ENCODE data around the gene HIPK2. TPM values are rescaled to one million over a fixed set of nuclear protein-coding genes. Genes with fewer than 3 reads are reported as not detected.
A peak's percentile ranks its signal among the peaks of the same experiment; 100 is the strongest.

Gene HIPK2
- total RNA-seq, 1 donor from 2014 or later: 27.6 TPM

DNA sequence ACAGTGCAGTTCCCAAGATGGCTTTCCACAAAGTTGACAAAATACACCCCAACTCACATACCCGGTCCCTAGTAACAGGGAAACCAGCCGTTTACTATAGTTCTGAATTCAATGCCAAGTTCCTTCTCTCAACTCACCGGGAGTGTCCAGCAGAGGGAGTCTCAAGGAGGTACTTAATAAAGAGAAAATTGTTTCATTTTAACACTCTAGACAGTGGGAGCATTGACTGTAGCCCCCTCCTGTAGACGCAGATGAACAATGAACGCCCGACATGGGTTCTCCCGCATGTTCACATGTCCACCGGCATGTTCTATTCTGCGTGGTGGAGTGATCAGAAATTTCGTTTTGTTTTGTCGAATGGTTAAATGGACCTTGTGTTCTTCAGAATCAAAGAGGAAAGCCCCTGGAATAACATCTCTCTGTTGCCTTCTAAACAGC is 1.9 kb downstream of the HIPK2 start:
- peak; percentile 43 for DNase-seq (ENCODE audit: low spot score)
- Mint-ChIP-seq H3K9me3 (no peaks in the 10 kb centered on the region), H3K27ac (peak overlapping the region; percentile 94), H3K4me1 (ENCODE audit: low read depth) (peaks cover 61% of the 10 kb centered on the region), H3K4me3 (ENCODE audit: low read depth) (peak overlapping the region; percentile 95), H3K27me3 (ENCODE audit: low read depth) (peaks cover 14% of the 10 kb centered on the region), H3K36me3 (ENCODE audit: low read depth) (peaks cover 24% of the 10 kb centered on the region)
- intact Hi-C loops (cut with micrococcal nuclease): loop anchor here (1.0 to 5.0 kb wide), 5 partner anchors 9 to 436 kb away; no protein-coding TSS in a partner anchor

DNA sequence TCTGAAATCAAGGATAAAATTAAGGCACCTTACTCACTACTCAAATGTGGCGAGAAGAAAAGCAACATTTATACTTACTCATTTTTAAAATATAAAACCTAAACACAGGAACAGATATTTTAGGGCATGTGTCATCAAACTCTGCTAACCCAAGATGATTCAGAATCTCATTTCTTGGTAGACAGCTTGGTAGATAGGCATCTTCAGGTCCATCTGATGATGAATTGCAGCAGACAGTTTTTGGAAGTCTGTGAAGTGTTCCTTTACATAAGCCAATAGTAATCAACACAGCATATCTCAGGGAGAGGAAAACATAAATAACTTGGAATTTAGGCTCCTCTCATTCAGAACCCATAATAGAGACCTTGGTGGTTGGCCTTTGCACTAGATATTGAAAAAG is 3.4 kb downstream of the HIPK2 start:
- Mint-ChIP-seq H3K4me3 (ENCODE audit: low read depth) (peak overlapping the region; percentile 37), H3K27ac (peak overlapping the region; percentile 65), H3K9me3 (no peaks in the 10 kb centered on the region), H3K4me1 (ENCODE audit: low read depth) (peaks cover 62% of the 10 kb centered on the region), H3K36me3 (ENCODE audit: low read depth) (peaks cover 30% of the 10 kb centered on the region), H3K27me3 (ENCODE audit: low read depth) (peaks cover 6% of the 10 kb centered on the region)
- no peak for DNase-seq (ENCODE audit: low spot score)
- intact Hi-C loops (cut with micrococcal nuclease): loop anchor here (1.0 to 5.0 kb wide), 5 partner anchors 44 to 403 kb away; partner anchors contain the start of gene KDM7A

DNA sequence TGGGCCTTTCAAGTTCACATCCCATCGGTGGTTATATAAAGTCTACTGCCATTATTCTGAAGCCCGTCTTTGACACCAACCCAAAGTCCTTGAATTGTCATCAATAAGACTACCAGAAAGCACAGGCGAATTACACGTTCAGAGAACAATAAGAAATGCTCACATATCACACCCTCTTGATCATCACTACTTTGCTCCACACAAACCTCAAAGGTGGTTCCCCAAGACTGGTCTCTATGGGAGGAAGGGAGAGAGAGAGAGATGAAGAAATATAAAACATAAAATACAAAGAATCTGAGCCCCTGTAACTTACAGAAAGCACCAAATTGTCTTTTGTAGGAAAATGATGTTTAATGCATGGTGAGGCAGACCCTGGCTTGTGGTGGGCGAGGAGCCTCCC is 4.4 kb downstream of the HIPK2 start:
- peak overlapping the region; percentile 65 for H3K27ac Mint-ChIP-seq
- H3K4me1 Mint-ChIP-seq (ENCODE audit: low read depth): peaks cover 64% of the 10 kb centered on the region
- DNase-seq (ENCODE audit: low spot score): no peak
- intact Hi-C loops (cut with micrococcal nuclease): loop anchor here (5.0 kb wide), 1 partner anchor 404 kb away; the partner anchor contains the start of gene KDM7A
- no peaks in the 10 kb centered on the region for H3K9me3 Mint-ChIP-seq
- H3K27me3 Mint-ChIP-seq (ENCODE audit: low read depth): no peaks in the 10 kb centered on the region
- H3K36me3 Mint-ChIP-seq (ENCODE audit: low read depth): peaks cover 38% of the 10 kb centered on the region
- peak overlapping the region; percentile 4 for H3K4me3 Mint-ChIP-seq (ENCODE audit: low read depth)

DNA sequence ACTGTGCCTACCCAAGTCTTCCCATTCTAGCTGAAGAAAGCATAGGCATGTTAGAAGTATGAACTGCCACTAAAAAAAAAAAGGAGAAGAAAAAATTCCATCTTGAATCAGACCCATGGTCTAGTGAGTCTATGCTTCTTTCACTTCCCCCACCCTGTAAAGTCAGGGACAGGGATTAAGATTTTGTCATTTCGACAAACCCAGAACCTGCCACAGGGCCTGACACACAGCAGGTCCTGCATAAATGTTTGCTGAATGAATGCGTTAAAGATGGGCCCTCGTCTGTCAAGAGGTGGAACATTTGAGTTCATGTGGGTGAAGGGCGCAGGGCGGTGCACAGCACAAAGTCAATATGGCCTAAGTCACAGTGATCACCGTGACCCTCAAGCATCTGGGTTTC is 4.9 kb downstream of the HIPK2 start:
- Mint-ChIP-seq H3K27ac (no peak overlapping the region), H3K4me1 (ENCODE audit: low read depth) (peaks cover 69% of the 10 kb centered on the region), H3K27me3 (ENCODE audit: low read depth) (no peaks in the 10 kb centered on the region), H3K4me3 (ENCODE audit: low read depth) (no peak overlapping the region), H3K36me3 (ENCODE audit: low read depth) (peaks cover 38% of the 10 kb centered on the region), H3K9me3 (no peaks in the 10 kb centered on the region)
- intact Hi-C loops (cut with micrococcal nuclease): loop anchor here (5.0 kb wide), 1 partner anchor 404 kb away; the partner anchor contains the start of gene KDM7A
- DNase-seq (ENCODE audit: low spot score): no peak

DNA sequence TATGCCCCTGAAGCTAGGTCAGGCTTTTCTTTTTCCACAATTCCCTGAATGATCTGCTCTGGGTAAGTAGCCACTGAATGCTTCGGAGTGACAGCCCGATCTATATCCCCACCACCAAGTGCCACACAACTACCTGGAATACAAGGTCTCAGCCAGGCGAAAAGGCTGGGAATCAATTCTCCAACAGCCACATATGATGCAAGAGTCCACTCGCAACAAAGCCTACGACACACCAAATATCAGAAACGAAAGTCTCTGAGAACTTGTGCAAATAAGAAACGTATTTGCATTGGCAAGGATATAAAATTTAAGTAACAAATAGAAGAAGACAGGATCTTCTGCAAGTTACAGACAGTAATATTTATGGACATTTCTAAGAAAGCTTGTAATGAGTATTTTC is 5.7 kb downstream of the HIPK2 start:
- H3K27ac Mint-ChIP-seq: no peak overlapping the region
- peaks cover 45% of the 10 kb centered on the region for H3K36me3 Mint-ChIP-seq (ENCODE audit: low read depth)
- H3K4me1 Mint-ChIP-seq (ENCODE audit: low read depth): peaks cover 77% of the 10 kb centered on the region
- no peaks in the 10 kb centered on the region for H3K27me3 Mint-ChIP-seq (ENCODE audit: low read depth)
- no peak overlapping the region for H3K4me3 Mint-ChIP-seq (ENCODE audit: low read depth)
- intact Hi-C loops (cut with micrococcal nuclease): loop anchor here (5.0 kb wide), 1 partner anchor 405 kb away; the partner anchor contains the start of gene KDM7A
- DNase-seq (ENCODE audit: low spot score): no peak
- H3K9me3 Mint-ChIP-seq: no peaks in the 10 kb centered on the region

DNA sequence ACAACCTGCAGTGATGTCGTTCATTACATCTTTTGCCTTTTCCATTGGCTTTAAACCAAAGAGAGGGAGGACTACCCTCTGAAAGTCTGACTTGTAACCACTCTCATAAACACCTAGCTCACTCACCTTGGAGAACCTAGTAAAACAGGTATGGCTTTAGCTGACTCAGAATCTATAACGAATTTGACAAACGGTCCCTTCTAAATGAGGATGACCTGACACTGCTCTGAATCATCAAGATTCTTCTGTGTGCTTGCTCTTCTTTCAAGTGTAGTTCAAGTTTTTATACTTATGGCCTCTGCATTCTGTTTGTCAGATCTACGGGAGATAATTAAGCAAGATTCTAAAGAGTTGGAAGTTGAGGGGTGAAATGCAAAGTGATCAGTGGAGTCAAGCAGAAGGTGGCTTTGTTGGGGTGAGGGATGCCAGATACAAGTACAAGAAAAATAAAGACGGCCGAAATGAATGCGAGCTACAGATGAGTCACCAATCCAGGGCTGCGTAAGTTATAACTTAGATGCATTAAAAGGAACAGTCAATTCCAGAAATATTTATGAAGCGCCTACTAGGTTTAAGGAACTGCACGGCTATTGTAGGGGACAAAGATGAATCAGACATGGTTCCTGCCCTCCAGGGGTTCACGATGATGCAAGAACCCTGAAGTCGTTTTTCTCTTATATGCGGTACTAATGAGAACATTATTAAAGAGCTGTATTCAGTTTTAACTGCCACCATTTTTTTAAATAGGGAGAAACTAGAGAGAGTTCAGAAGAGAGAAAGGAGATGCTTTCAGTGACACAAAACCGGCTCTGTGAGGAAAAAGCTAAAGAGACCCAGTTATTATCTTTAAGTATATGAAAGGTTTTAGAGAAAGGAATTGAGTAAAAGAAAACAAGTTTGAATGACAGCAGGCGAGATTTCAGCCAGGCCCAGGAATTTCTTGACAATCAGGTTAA is 6.5 kb downstream of the HIPK2 start:
- intact Hi-C loops (cut with micrococcal nuclease): loop anchor here (5.0 kb wide), 1 partner anchor 406 kb away; the partner anchor contains the start of gene KDM7A
- H3K4me3 Mint-ChIP-seq (ENCODE audit: low read depth): no peak overlapping the region
- peaks cover 44% of the 10 kb centered on the region for H3K36me3 Mint-ChIP-seq (ENCODE audit: low read depth)
- H3K27me3 Mint-ChIP-seq (ENCODE audit: low read depth): no peaks in the 10 kb centered on the region
- H3K27ac Mint-ChIP-seq: peak overlapping the region; percentile 61
- H3K4me1 Mint-ChIP-seq (ENCODE audit: low read depth): peaks cover 77% of the 10 kb centered on the region
- no peaks in the 10 kb centered on the region for H3K9me3 Mint-ChIP-seq
- no peak for DNase-seq (ENCODE audit: low spot score)

DNA sequence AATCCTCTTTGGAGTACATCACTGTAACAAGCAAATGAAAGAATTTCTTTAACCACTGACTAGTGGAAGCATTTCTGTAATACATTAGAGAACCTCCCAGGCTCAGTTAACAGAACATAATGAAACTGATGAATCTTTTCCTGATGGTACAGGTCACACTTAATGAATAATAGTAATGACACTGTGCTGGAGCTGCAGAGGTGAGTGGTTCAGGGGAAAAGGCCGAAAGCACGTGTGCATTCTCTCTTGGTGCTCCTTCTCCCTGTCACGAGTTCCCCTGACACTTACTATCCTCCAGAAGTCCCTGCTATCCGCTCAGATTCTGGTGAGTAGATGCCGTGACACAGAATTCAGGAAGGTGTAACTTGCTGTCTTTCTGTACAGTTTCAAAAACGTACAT is 8.0 kb downstream of the HIPK2 start:
- peaks cover 46% of the 10 kb centered on the region for H3K36me3 Mint-ChIP-seq (ENCODE audit: low read depth)
- no peak overlapping the region for H3K27ac Mint-ChIP-seq
- peaks cover 75% of the 10 kb centered on the region for H3K4me1 Mint-ChIP-seq (ENCODE audit: low read depth)
- H3K4me3 Mint-ChIP-seq (ENCODE audit: low read depth): no peak overlapping the region
- intact Hi-C loops (cut with micrococcal nuclease): loop anchor here (5.0 kb wide), 1 partner anchor 408 kb away; the partner anchor contains the start of gene KDM7A
- H3K27me3 Mint-ChIP-seq (ENCODE audit: low read depth): no peaks in the 10 kb centered on the region
- H3K9me3 Mint-ChIP-seq: no peaks in the 10 kb centered on the region
- no peak for DNase-seq (ENCODE audit: low spot score)

DNA sequence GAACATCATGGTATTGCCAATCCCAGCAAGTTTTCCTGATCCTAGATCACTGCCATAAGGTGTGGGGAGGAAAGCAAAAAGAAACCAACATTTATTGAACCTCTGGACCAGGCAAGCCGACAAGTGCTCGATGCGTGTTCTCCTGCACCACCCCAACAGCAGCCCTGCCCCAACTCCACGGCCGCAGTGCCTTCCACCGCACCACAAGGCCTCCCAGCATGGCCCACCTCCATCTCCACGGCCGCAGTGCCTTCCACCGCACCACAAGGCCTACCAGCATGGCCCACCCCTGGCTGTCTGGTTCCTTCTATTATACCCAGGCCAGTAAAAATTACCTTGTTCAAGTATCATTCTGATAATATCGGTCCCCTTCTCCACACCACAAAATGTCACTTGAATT is 8.7 kb downstream of the HIPK2 start:
- H3K36me3 Mint-ChIP-seq (ENCODE audit: low read depth): peaks cover 51% of the 10 kb centered on the region
- peak overlapping the region; percentile 42 for H3K4me3 Mint-ChIP-seq (ENCODE audit: low read depth)
- peak overlapping the region; percentile 78 for H3K27ac Mint-ChIP-seq
- no peaks in the 10 kb centered on the region for H3K9me3 Mint-ChIP-seq
- intact Hi-C loops (cut with micrococcal nuclease): no loop called here
- DNase-seq (ENCODE audit: low spot score): no peak
- no peaks in the 10 kb centered on the region for H3K27me3 Mint-ChIP-seq (ENCODE audit: low read depth)
- peaks cover 73% of the 10 kb centered on the region for H3K4me1 Mint-ChIP-seq (ENCODE audit: low read depth)

DNA sequence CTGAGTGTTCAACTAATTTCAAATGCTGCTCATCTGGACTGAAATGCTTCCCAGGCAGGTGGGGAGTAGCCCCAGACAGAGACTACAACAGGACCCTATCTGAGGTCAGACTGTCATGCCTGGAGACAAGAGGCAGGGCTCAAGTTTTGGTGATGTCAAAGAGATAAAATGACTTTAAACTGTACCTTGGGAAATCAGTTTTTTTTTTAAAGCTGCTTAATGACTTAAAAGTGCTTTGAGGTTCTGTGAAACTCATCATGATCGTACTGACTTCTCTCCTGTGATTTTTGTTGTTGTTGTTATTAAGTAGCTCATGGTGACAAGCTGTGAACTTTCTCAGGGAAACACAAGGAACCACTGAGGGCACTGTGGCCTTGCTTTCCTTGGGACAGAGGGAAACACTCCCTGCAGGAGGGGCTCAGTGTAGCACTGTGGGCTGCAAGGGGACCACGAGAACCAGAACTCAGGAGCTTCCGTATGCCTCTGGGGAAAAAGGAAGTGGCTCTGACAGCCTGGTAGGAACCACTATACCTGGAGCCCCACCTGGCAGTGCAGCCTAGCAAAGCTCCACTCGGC is 9.5 kb downstream of the HIPK2 start:
- Mint-ChIP-seq H3K27me3 (ENCODE audit: low read depth) (no peaks in the 10 kb centered on the region), H3K4me1 (ENCODE audit: low read depth) (peaks cover 72% of the 10 kb centered on the region), H3K9me3 (no peaks in the 10 kb centered on the region), H3K36me3 (ENCODE audit: low read depth) (peaks cover 52% of the 10 kb centered on the region), H3K27ac (peak overlapping the region; percentile 78), H3K4me3 (ENCODE audit: low read depth) (peak overlapping the region; percentile 34)
- intact Hi-C loops (cut with micrococcal nuclease): no loop called here
- no peak for DNase-seq (ENCODE audit: low spot score)

DNA sequence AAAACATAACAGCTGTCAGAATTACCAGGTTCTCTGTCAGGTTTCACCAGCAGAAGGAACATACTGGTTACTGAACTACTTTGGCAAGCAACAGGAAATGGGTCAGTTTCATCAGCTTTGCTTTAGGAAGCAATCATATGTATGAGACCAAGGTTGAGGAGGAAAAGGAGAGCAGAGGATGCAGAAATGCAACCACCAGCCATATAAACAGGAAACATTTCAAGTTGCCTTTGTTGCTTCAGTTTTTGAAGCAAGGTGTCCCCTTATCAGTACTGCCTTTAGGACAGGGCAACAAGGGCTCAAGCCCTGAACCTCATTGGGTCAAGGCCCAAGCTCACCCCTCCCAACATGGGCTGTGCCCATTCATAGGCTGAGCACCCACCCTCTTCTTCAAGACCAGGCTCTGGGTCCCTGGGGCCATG is 10.2 kb downstream of the HIPK2 start:
- Mint-ChIP-seq H3K27ac (peak overlapping the region; percentile 78), H3K27me3 (ENCODE audit: low read depth) (no peaks in the 10 kb centered on the region), H3K4me3 (ENCODE audit: low read depth) (peak overlapping the region; percentile 66), H3K36me3 (ENCODE audit: low read depth) (peaks cover 55% of the 10 kb centered on the region), H3K9me3 (no peaks in the 10 kb centered on the region), H3K4me1 (ENCODE audit: low read depth) (peaks cover 70% of the 10 kb centered on the region)
- intact Hi-C loops (cut with micrococcal nuclease): loop anchor here (1.0 kb wide), 1 partner anchor 9 kb away; no protein-coding TSS in a partner anchor
- DNase-seq (ENCODE audit: low spot score): peak; percentile 14

DNA sequence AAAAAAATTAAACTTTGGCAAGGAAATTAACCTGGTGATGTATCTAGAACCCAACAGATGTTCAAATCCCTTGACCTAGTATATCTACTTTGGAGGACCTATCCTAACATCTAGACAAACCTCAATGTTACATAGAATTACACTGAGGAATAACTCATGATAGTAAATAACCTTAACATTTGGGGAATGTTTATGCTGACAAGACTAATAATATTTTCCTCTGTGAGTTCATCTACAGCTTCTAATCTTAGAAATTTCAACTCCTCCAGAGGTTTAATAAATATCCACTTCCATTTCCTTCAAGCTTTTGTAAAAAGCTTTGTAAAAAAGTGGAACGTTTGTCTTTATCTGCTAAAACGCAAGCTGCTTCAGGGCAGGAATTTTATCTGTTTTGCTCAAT is 12.7 kb downstream of the HIPK2 start:
- Mint-ChIP-seq H3K36me3 (ENCODE audit: low read depth) (peaks cover 43% of the 10 kb centered on the region), H3K4me3 (ENCODE audit: low read depth) (no peak overlapping the region), H3K4me1 (ENCODE audit: low read depth) (peaks cover 66% of the 10 kb centered on the region), H3K27ac (no peak overlapping the region), H3K9me3 (no peaks in the 10 kb centered on the region), H3K27me3 (ENCODE audit: low read depth) (no peaks in the 10 kb centered on the region)
- DNase-seq (ENCODE audit: low spot score): no peak
- intact Hi-C loops (cut with micrococcal nuclease): no loop called here

DNA sequence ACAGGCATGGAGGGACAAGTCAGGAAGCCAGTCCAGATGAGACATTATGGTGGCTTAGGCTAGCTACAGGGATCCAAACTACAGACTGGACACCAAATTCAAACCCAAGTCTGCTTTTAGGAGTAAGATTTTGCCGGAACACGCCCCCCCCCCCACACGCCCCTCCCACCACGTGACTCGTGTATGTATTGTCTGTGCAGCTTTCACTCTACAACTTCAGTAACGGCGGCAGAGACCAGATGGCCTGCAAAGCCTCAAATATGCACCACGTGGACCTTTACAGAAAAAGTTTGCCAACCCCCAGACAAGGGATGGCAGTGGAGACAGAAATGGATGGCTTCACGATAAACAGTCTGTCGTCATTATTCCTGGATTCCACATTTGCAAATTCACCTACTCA is 14.5 kb downstream of the HIPK2 start:
- Mint-ChIP-seq H3K4me1 (ENCODE audit: low read depth) (peaks cover 61% of the 10 kb centered on the region), H3K36me3 (ENCODE audit: low read depth) (peaks cover 30% of the 10 kb centered on the region), H3K27ac (no peak overlapping the region), H3K4me3 (ENCODE audit: low read depth) (no peak overlapping the region), H3K27me3 (ENCODE audit: low read depth) (no peaks in the 10 kb centered on the region), H3K9me3 (no peaks in the 10 kb centered on the region)
- intact Hi-C loops (cut with micrococcal nuclease): no loop called here
- DNase-seq (ENCODE audit: low spot score): no peak

All from activated T-helper 2 cell treated with anti-CD3 and anti-CD28 coated beads, Interferon-gamma antibody, Interleukin-2, Interleukin-4, amounts not matched to agents 10 μg/mL and 5 μg/mL and 100 μg/mL, durations not matched to agents 14 hours and 24 hours and 36 hours (primary cell).